ENCODE data around the gene CLTB.

Gene CLTB

DNA sequence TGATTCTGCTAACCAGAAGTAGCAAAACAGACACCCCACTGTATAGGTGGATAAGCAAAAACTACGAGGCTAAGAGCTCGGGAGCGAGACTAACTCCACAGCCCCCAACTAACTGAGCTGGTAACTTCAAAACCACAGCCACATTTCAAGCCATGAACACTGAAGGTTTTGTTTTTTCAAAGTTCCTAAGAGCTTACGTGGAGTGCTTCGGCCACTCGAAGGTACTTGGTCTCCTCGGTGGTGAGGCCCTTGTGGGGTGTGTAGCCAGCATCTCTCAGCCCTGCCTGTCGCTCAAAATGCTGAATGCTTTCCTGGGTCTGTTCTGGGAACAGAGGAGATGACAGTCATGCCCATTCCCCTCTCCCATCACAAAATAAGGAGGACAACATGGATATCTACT, 65.9 kb downstream of the CLTB start:
- DNase-seq (ENCODE audit: low spot score), result no peak

DNA sequence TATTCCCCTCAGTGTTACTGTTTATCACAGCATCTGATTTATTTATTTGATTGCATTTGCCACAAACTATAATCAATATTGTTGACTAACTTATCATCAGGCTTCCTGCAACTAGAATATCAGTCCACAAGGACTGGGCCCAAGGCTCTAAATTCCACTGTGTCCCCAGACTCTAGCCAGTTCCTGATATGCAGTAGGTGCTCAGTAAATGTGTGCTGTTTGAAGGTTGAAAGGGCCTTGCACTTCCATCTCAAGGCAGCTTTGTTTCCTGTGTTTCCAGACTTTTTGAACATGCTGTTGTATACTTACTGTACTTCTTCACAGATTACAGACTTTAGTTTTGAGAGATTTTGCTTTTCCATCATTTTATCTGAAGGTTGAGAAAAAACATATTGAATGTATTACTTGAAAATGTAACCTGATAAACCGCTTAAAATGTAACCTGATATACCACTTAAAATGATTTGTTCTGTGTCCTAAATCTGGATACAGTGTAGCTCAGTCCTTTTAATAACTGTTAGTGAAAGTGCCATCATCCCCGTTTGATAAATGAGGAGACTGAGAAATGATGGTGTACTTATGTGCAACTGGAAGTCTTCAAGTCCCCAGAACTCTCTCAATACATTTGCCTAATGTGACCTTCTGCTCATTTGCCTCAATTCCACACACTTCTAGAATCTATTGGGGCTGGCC, 73.4 kb downstream of the CLTB start:
- no peak for DNase-seq (ENCODE audit: low spot score)
